ENCODE measurements around the gene ATAD3B.
"Not testable (repeated sequence)": the region's sequence is repeated elsewhere in the genome, so short reads cannot be mapped to it uniquely, and the experiment has no call there.

ATAD3B gene

DNA sequence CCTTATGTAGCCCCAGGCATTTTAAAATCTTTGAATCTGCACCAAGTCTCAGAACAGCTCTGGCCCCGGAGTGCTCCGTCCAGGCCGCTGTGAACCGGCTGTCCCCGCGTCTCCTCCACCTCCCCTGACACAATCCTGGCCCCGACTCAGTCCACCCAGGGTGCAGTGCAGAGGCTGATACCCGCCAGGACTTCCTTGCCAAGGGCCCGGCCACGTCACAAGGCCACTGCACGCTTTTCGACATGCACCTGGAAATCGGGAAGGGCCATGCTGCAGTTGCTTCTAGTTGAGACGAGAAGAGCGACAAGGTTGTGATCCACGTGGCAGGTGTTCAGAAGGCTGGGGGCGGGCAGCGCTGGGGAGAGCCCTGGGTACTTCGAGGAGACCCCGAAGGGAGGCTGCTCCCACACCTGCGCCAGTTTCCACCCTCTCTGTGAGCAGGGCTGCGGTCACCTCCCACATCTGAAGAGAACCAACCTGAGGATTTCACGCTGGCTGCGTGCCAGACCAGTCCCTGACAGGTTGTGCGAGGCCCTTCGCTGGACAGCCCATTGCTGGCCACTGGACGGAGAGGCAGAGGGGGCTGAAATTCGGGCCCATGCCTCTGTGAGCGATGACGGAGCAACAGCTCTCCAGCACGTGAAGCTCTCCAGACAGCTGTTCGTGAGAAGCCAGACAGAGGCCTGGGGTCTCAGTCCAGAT lies 29.3 kb upstream of the ATAD3B start:
- Histone ChIP-seq H3K4me3 (ENCODE audit: low read length) (no peak overlapping the region), H4K20me1 (ENCODE audit: insufficient read depth, low read length) (no peaks in the 10 kb centered on the region), H3K9ac (ENCODE audit: low read length) (no peak overlapping the region), H3K9me3 (ENCODE audit: insufficient read depth, low read length) (no peaks in the 10 kb centered on the region), H3K36me3 (replicated peaks; ENCODE audit: low read depth, low read length) (no peaks in the 10 kb centered on the region), H3K79me2 (ENCODE audit: low read length) (no peaks in the 10 kb centered on the region), H3K4me1 (ENCODE audit: low read length) (peaks cover 26% of the 10 kb centered on the region), H3K27me3 (ENCODE audit: low read depth, low read length) (no peaks in the 10 kb centered on the region), H2AFZ (ENCODE audit: low read depth, low read length) (peak overlapping the region; percentile 98; the same call in 1 of the 2 replicates), H3K4me2 (ENCODE audit: low read length) (no peak overlapping the region), H3K27ac (ENCODE audit: low read length) (no peak overlapping the region)
- TF ChIP-seq, protein P1, sequence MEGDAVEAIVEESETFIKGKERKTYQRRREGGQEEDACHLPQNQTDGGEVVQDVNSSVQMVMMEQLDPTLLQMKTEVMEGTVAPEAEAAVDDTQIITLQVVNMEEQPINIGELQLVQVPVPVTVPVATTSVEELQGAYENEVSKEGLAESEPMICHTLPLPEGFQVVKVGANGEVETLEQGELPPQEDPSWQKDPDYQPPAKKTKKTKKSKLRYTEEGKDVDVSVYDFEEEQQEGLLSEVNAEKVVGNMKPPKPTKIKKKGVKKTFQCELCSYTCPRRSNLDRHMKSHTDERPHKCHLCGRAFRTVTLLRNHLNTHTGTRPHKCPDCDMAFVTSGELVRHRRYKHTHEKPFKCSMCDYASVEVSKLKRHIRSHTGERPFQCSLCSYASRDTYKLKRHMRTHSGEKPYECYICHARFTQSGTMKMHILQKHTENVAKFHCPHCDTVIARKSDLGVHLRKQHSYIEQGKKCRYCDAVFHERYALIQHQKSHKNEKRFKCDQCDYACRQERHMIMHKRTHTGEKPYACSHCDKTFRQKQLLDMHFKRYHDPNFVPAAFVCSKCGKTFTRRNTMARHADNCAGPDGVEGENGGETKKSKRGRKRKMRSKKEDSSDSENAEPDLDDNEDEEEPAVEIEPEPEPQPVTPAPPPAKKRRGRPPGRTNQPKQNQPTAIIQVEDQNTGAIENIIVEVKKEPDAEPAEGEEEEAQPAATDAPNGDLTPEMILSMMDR (IDR thresholded peaks at IDR 0.05; ENCODE audit: low read depth, low read length), result no peak
- TF ChIP-seq EZH2phosphoT487 (IDR thresholded peaks at IDR 0.05; ENCODE audit: low read depth), result no peak

GRCh38 chr1:1446631-1447030 lies 24.9 kb upstream of the ATAD3B start:
- H3K4me1 ChIP-seq (ENCODE audit: low read length); H3K27me3 ChIP-seq (ENCODE audit: low read depth, low read length); H4K20me1 ChIP-seq (ENCODE audit: insufficient read depth, low read length); H3K36me3 ChIP-seq (replicated peaks; ENCODE audit: low read depth, low read length); H3K9ac ChIP-seq (ENCODE audit: low read length); H3K4me3 ChIP-seq (ENCODE audit: low read length); H2AFZ ChIP-seq (ENCODE audit: low read depth, low read length); H3K9me3 ChIP-seq (ENCODE audit: insufficient read depth, low read length); H3K79me2 ChIP-seq (ENCODE audit: low read length); H3K27ac ChIP-seq (ENCODE audit: low read length); H3K4me2 ChIP-seq (ENCODE audit: low read length): not testable (repeated sequence)

DNA sequence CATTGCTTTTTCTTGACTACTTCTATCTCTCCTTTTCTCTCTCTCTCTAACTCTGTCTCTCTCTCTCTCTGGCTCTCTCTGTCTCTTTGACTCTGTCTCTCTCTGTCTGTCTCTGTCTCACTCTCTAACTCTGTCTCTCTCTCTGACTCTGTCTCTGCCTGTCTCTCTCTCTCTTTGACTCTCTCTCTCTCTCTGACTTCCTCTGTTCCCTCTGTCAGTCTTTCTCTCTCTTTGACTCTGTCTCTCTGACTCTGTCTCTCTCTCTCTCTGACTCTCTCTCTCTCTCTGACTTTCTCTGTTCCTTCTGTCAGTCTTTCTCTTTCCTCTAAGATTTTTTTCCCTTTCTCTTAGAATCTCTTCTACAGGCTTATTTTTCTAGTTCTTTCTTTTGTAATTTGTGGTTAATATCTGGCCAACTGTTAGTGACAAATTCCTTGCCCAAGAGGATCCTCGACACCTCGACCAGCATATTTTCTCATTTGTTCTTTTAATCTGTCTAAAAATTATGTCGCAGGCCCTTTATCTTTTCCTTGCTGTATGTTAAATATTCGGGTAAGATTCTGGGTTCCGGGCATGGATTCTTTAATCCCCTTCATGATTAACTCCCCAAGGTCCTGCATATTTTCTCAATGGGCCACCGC lies 22.3 kb upstream of the ATAD3B start, which contains the start of gene ATAD3C:
Gene ATAD3C, plus strand, starts transcription at position 591 of the 641 bp plus-strand sequence. CDS start 995 bp downstream, outside the sequence.
- no peak within 1 kb of the TSS for H3K27ac ChIP-seq (ENCODE audit: low read length)
- H3K4me2 ChIP-seq (ENCODE audit: low read length), result no peak within 1 kb of the TSS
- no peak for TF ChIP-seq EZH2phosphoT487 (IDR thresholded peaks at IDR 0.05; ENCODE audit: low read depth)
- TF ChIP-seq, protein P1 (IDR thresholded peaks at IDR 0.05; ENCODE audit: low read depth, low read length), result no peak
- no peaks in the 10 kb centered on the region for H3K36me3 ChIP-seq (replicated peaks; ENCODE audit: low read depth, low read length)
- no peaks in the 10 kb centered on the region for H3K79me2 ChIP-seq (ENCODE audit: low read length)
- H2AFZ ChIP-seq (ENCODE audit: low read depth, low read length), result no peak within 1 kb of the TSS
- H3K4me1 ChIP-seq (ENCODE audit: low read length), result no peaks in the 10 kb centered on the region
- H3K9me3 ChIP-seq (ENCODE audit: insufficient read depth, low read length), result no peaks in the 10 kb centered on the region
- no peaks in the 10 kb centered on the region for H4K20me1 ChIP-seq (ENCODE audit: insufficient read depth, low read length)
- no peak within 1 kb of the TSS for H3K4me3 ChIP-seq (ENCODE audit: low read length)
- no peak within 1 kb of the TSS for H3K9ac ChIP-seq (ENCODE audit: low read length)
- H3K27me3 ChIP-seq (ENCODE audit: low read depth, low read length), result no peaks in the 10 kb centered on the region

- not testable (repeated sequence) for H3K79me2 ChIP-seq (ENCODE audit: low read length); H3K36me3 ChIP-seq (replicated peaks; ENCODE audit: low read depth, low read length); H4K20me1 ChIP-seq (ENCODE audit: insufficient read depth, low read length); H2AFZ ChIP-seq (ENCODE audit: low read depth, low read length); H3K27ac ChIP-seq (ENCODE audit: low read length); H3K4me3 ChIP-seq (ENCODE audit: low read length); H3K4me1 ChIP-seq (ENCODE audit: low read length); H3K4me2 ChIP-seq (ENCODE audit: low read length); H3K9ac ChIP-seq (ENCODE audit: low read length); H3K27me3 ChIP-seq (ENCODE audit: low read depth, low read length); H3K9me3 ChIP-seq (ENCODE audit: insufficient read depth, low read length)
Observed at GRCh38 chr1:1450616-1451015, 20.9 kb upstream of the ATAD3B start.

- H3K4me3 ChIP-seq (ENCODE audit: low read length), result no peak overlapping the region
- no peaks in the 10 kb centered on the region for H3K36me3 ChIP-seq (replicated peaks; ENCODE audit: low read depth, low read length)
- H3K27me3 ChIP-seq (ENCODE audit: low read depth, low read length), result no peaks in the 10 kb centered on the region
- H3K9ac ChIP-seq (ENCODE audit: low read length), result no peak overlapping the region
- H3K4me1 ChIP-seq (ENCODE audit: low read length), result no peaks in the 10 kb centered on the region
- no peak overlapping the region for H3K4me2 ChIP-seq (ENCODE audit: low read length)
- TF ChIP-seq, protein P1 (IDR thresholded peaks at IDR 0.05; ENCODE audit: low read depth, low read length), result no peak
- TF ChIP-seq EZH2phosphoT487 (IDR thresholded peaks at IDR 0.05; ENCODE audit: low read depth), result no peak
- H2AFZ ChIP-seq (ENCODE audit: low read depth, low read length), result no peak overlapping the region
- H4K20me1 ChIP-seq (ENCODE audit: insufficient read depth, low read length), result no peaks in the 10 kb centered on the region
- H3K9me3 ChIP-seq (ENCODE audit: insufficient read depth, low read length), result no peaks in the 10 kb centered on the region
- H3K79me2 ChIP-seq (ENCODE audit: low read length), result no peaks in the 10 kb centered on the region
- H3K27ac ChIP-seq (ENCODE audit: low read length), result no peak overlapping the region
Observed at GRCh38 chr1:1451696-1452364, 19.7 kb upstream of the ATAD3B start.

GRCh38 chr1:1452365-1452739 lies 19.2 kb upstream of the ATAD3B start:
- not testable (repeated sequence) for H2AFZ ChIP-seq (ENCODE audit: low read depth, low read length); H3K27me3 ChIP-seq (ENCODE audit: low read depth, low read length)

More at GRCh38 chr1:1452365-1452739, 19.2 kb upstream of the ATAD3B start:
- H3K4me1 ChIP-seq (ENCODE audit: low read length); H3K9me3 ChIP-seq (ENCODE audit: insufficient read depth, low read length); H3K9ac ChIP-seq (ENCODE audit: low read length); H4K20me1 ChIP-seq (ENCODE audit: insufficient read depth, low read length); H3K36me3 ChIP-seq (replicated peaks; ENCODE audit: low read depth, low read length); H3K27ac ChIP-seq (ENCODE audit: low read length); H3K79me2 ChIP-seq (ENCODE audit: low read length); H3K4me3 ChIP-seq (ENCODE audit: low read length); H3K4me2 ChIP-seq (ENCODE audit: low read length): not testable (repeated sequence)
